GM21360 (cell line): ENCODE results near the gene LRRC3C.

Experiments used
- ATAC-seq: cut with Tn5 transposase; IDR thresholded peaks from one replicate; pipeline ENCODE4 v1.9.1; 2021; ENCODE audit warnings: mild to moderate bottlenecking, moderate library complexity; ENCODE audit not compliant: unreplicated experiment

The LRRC3C gene

DNA sequence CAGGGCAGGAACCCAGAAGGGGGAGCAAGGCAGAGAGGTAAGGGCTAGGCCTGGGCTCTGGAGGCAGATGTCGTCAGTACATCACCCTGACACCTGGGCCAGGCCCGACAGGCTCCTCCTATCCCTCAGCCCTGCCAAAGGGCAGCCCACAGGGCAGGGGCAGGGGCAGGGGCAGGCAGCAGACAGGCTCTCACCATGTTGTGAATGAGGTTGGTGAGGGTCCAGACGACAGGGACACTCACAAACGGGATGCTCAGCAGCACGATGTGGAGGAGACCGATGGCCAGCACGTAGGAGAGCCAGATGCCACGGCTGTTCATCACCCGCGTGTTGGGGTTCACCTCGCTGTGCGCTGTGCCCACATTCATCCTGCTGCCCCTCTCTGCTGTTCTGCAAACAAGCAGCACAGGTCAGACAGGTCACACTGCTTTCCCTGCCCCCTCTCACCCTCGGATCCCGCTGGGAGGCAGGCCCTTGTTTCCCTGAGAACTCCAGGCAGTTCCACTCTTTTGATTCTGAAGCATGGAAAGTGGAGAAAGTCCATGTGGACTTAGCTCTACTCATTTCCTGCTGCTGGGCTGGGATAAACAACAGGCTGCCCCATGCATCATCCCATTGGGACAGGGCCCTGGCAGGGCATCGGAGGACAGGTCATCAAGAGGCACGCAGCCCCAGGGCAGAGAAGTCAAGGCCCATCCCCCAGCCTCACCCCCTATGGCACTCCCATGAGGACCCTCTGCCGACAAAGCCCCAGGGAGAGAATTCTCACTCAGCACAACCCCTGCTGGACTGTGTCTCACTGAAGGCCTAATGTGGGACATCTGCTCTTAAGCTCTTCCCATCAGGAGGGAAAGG is 3.5 kb upstream of the LRRC3C start:
- ATAC-seq, result no peak

DNA sequence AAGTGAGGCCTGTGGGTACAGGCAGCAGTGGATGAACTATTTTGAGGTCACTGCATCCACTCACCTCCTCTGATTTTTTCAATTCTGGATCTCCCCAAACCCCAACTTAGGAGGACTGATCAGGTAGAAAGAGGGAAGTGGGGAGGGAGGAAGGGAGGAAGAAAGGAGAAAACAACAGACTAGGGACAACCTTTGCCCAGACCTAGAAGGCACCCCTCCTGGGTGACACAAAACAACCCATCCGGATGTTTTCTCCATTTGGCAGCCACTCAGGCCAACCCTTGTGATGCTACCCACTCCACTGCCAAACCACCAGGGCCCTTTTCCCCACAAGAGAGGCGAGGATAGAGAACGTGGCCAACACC is 2.9 kb upstream of the LRRC3C start:
- no peak for ATAC-seq

DNA sequence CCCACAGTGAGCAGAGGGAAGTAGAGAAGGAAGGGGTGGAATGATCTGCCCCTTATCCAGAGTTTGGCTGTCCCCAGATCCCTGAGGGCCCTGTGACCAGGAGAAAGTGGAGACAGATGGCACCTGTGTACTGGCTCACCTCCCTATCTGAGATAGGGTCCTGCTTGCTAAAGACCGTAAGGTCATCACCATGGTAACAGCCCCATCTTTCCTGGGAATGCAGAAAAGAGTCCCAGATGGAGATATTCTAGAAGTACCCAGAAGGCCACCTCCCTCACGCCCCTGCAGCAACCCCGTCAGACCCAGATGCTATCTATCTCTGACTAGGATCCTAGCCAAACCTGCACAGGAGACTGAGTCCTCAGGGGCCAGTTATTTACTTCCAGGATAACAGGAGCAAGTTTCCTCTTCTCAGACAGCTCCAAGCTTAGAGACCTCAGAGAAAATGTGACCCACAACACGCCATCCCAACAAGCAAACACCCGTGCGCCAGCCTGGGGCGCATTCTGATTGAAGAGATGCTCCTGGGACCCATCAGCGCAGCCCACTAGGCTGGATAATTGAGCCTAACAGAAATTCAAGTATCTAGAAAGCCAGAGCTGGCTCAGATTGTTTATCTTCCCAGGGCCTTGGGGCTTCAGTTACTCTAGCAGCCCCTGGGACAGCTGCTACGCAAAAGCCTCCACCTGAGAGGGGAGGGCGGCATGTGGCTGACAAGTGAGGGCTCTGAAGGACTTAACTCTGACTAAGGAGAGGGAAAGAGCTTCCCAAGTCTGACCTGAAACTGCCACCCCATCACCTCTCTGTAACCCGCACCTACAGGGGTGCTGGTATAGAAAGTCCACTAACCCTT is 2.0 kb upstream of the LRRC3C start:
- no peak for ATAC-seq

- ATAC-seq, result no peak
Observed at GRCh38 chr17:39926135-39926587, 1.4 kb upstream of the LRRC3C start.

GRCh38 chr17:39926588-39927100 is 888 bp upstream of the LRRC3C start:
- no peak for ATAC-seq

DNA sequence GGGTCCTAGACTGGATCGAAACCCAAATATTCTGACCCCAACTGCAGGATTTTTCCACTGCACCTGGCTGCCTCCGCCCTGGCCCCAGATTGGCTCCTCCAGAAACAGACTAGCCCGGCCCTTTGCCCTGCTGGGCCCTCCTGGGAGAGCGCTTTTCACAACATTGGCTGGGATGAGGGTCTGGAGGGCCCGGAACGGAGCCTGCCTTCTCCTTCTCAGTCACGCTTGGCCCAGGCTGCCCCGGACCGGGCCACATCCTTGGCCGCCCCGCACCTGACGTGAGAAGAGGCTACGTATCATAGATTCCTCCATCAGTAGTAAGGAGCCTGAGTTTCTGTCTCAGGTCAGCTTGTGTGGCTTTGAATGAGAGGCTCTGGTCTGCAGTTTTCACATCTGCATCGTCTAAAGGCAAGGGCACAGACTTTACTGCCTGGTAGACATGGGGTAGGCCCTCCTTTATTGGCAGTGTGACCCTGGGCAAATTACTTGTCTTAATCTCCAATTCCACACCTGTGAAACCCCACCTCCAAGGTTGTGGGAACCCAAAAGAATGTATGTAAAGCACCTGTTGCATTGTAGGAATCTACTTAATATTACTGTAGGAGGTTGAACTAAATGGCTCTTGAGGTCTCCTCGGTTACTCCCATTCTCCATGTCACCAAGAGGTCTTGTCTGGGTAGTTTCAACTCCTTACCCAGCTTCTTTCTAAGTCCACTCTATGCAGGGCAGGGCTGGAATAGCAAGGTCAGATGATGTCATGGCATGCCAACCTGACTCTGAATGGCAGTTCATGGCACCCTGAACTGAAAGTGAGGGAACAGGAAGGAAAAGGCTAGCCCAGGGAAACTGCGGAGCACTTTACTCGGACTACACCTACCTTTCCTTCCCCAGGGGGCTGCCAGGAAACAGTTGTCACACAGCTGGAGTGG is 661 bp downstream of the LRRC3C start:
- peak; percentile 14 for ATAC-seq

- ATAC-seq, result no peak
Observed at GRCh38 chr17:39928858-39929645, 1.5 kb downstream of the LRRC3C start.

- no peak for ATAC-seq
Observed at GRCh38 chr17:39929646-39930407, 2.3 kb downstream of the LRRC3C start.

DNA sequence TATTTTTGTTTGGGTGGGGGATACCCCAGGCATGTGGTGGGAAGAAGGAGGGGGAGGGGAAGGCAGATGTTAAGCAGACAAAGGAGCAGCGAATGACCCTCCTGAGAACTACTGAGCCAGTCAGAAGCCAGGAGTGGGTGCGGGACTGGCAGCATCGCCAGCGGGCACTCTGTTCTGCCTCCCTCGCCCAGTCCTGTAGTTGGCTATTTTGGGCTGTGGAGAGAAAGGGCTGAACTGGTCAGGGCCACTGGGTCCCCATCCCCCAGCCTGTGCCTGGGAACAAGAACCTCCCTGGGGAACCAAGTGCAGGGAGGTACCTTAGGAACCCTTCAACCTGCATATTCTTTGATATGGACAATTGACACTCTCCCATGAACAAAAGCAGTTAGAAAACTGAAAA is 6.4 kb downstream of the LRRC3C start:
- ATAC-seq, result no peak

- no peak for ATAC-seq
Observed at GRCh38 chr17:39934324-39934723, 6.8 kb downstream of the LRRC3C start.

DNA sequence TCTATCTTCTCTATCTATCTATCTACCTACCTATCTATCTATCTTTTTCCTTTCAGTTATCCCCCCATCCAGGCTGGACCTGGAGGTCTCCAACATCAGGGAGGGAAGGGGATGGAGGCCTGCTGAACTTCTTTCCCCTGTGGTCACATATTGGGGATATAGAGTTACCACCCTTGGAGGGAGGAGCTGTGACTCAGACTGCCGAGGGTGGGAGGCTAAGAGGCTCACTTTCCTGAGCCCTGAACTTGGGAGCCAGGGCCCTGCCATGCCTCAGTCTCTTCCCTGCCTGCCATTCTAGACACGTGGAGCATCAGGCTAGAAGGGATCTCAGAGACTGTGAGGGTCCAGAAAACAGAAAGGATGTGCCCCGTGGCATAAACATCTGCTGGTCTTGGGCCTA is 8.4 kb downstream of the LRRC3C start:
- no peak for ATAC-seq

GRCh38 chr17:39937447-39937846 is 9.9 kb downstream of the LRRC3C start:
- no peak for ATAC-seq

DNA sequence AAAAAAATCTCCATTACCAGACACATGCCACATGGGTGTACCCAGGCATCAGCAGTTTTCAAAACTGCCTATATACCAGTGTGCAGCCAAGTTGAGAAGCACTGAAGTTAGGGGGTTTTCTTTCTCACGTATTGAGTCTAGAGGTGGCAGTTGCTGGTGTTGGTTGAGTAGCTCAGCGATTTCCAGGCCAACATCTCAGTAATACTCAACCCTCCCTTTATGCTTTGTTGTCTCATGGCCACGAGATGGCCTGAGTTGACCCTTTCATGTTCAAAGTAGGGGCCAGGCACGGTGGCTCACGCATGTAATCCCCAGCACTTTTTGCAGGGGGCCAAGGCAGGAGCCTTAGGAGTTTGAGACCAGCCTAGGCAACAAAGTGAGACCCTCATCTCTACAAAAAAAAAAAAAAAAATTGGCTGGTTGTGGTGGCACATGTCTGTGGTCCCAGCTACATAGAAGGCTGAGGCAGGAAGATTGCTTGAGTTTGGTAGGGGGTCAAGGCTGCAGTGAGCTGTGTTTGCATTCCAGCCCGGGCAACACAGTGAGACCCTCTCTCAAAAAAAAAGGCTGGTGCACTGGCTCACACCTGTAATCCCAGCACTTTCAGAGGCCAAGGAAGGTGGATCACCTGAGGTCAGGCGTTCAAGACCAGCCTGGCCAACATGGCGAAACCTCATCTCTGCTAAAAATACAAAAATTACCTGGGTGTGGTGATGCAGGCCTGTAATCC is 10.8 kb downstream of the LRRC3C start:
- ATAC-seq, result no peak

- no peak for ATAC-seq
Observed at GRCh38 chr17:39939106-39939505, 11.6 kb downstream of the LRRC3C start.

- ATAC-seq, result peak; percentile 52
Observed at GRCh38 chr17:39939588-39940419, 12.3 kb downstream of the LRRC3C start.

DNA sequence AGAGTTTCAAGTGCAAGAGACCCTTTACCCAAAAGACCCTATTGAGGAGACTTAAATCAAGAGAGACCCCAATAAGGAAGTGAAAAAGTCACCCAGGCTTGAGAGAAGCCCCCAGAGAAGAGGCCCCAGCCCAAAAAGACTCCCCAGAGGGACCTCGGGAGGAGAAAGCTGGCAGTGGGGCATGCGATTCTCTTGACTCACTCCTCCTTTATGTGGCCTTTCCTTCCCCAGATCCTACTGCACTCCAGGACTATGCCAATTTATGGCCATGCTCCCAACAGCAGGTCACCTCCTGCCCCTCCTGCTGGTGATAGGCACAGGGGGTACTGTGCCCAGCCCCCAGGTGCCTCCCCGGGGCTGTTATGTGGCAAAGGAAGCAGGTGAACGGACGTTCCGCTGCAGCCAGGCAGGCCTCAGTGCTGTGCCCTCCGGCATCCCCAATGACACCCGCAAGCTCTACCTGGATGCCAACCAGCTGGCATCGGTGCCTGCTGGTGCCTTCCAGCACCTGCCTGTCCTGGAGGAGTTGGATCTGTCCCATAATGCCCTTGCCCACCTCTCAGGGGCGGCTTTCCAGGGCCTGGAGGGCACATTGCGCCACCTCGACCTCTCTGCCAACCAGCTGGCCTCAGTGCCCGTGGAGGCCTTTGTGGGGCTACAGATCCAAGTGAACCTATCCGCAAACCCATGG is 16.3 kb downstream of the LRRC3C start:
- ATAC-seq, result no peak

DNA sequence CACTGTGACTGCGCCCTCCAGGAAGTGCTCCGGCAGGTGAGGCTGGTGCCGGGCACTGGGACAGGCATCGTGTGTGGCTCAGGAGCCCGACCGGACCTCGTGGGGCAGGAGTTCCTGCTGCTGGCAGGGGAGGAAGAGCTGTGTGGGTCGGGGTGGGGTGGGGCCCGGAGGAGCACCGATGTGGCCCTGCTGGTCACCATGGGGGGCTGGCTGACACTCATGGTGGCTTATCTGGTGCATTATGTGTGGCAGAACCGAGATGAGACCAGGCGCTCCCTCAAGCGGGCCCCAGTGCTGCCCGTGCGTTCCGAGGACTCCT is 16.8 kb downstream of the LRRC3C start:
- no peak for ATAC-seq
